Measurements from ENCODE around the gene RALGDS. TPM values are rescaled to one million over a fixed set of nuclear protein-coding genes. Genes with fewer than 3 reads are reported as not detected.
"Not testable (repeated sequence)": the region's sequence is repeated elsewhere in the genome, so short reads cannot be mapped to it uniquely, and the experiment has no call there.

The RALGDS gene
- total RNA-seq, 5 donors from 2014 or later (not counting 1 experiment from before 2014, with no cell fraction given), result 81.0 to 161 (median 137) TPM

DNA sequence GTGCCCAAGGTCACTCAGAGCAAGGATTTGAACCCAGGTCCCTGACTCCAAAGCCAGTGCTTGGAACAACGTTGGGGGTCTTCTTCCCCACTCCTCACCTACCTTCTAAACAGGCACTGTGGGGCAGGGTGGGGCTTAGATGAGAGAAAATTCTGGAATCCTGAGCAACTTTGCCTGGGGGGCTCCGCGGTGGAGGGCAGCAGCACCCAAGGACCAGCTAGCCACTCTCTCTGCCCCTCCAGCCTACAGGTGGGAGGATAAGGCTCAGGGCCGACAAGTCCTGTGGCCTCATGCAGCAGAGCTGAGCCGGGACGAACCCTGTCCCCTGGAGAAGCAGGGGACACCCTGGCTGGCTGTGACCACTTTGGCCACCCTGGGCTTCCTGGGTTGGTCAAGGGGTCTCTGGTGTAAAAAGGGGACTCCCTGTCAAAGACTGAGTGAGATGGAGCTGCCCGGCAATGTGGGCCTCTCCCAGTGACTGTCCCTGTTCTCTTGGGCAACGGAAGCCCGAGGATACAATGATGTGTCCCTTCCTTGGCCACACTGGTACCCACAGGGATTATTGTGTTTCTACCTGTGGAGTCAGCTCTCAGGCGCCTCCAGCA lies 32.8 kb downstream of the RALGDS start:
- no peaks in the 10 kb centered on the region for H3K9me3 Mint-ChIP-seq
- no peak overlapping the region for H3K4me3 Mint-ChIP-seq
- Histone ChIP-seq H3K4me1 (ENCODE audit: control insufficient read depth in 1 of 2, extremely low read depth in 1 of 2, insufficient read depth in 2 of 2, low read length in 2 of 2) (no peaks in the 10 kb centered on the region), H3K4me3 (ENCODE audit: control insufficient read depth in 1 of 2, extremely low read depth in 1 of 2, low read length in 1 of 2) (no peak overlapping the region), H3K27ac (ENCODE audit: low read length) (no peak overlapping the region), H3K9me3 (no peaks in the 10 kb centered on the region), H3K27me3 (replicated peaks in 1 of 2; ENCODE audit: control insufficient read depth in 2 of 2, extremely low read depth in 1 of 2, insufficient read depth in 2 of 2, low read length in 1 of 2) (no peaks in the 10 kb centered on the region), H3K36me3 (ENCODE audit: control insufficient read depth in 2 of 2, extremely low read depth in 1 of 2, insufficient read depth in 1 of 2, low read length in 1 of 2) (no peaks in the 10 kb centered on the region)
- ChIA-PET POLR2A (no interaction called here), CTCF (no interaction called here)
- H3K27me3 Mint-ChIP-seq, result no peaks in the 10 kb centered on the region
- no peak overlapping the region for H3K27ac Mint-ChIP-seq
- 90% methylated on average over 5 of the region's 10 CpGs for WGBS (ENCODE audit: insufficient coverage)
- DNase-seq, result no peak
- ATAC-seq (replicated peaks in 1 of 4), result no peak
- no peaks in the 10 kb centered on the region for H3K36me3 Mint-ChIP-seq
- no peaks in the 10 kb centered on the region for H3K4me1 Mint-ChIP-seq

DNA sequence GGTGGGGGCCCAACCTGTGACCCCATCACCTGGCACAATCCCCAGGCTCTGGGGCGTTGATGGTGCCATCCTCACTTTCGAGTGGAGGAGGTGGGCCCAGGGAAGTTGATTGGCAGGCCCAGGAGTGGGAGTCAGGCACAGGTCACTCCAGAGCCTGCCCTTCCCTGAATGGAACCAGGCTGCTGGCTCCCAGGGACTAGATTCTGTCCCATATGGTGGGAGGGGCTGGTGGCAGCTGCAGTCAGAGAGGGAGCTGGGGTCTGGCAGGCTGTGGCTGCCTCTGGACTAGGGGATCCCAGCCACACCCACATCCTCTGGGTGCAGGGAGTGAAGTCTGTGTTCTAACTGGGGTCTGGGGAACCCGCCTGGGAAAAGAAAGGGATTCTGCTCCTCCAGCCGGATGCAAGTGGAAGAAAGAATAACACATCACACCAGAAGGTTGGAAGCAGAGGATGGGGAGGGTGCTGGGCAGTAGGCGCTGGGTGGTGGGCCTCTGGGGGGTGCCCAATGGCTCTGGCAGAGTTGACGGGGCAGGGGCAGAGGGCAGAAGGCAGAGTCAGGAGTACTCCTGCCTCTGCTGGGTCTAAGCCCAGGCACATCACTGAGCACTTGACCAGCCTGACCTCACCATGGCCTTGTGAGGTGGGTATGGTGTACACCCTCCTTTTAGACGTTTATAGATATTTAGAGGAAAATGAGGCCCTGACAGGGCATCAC lies 33.5 kb downstream of the RALGDS start:
- WGBS (ENCODE audit: insufficient coverage), result 54% methylated on average over 2 of the region's 7 CpGs
- Histone ChIP-seq H3K4me3 (ENCODE audit: control insufficient read depth in 1 of 2, extremely low read depth in 1 of 2, low read length in 1 of 2) (no peak overlapping the region), H3K4me1 (ENCODE audit: control insufficient read depth in 1 of 2, extremely low read depth in 1 of 2, insufficient read depth in 2 of 2, low read length in 2 of 2) (no peaks in the 10 kb centered on the region), H3K27ac (ENCODE audit: low read length) (no peak overlapping the region), H3K9me3 (no peaks in the 10 kb centered on the region), H3K36me3 (ENCODE audit: control insufficient read depth in 2 of 2, extremely low read depth in 1 of 2, insufficient read depth in 1 of 2, low read length in 1 of 2) (no peaks in the 10 kb centered on the region), H3K27me3 (replicated peaks in 1 of 2; ENCODE audit: control insufficient read depth in 2 of 2, extremely low read depth in 1 of 2, insufficient read depth in 2 of 2, low read length in 1 of 2) (no peaks in the 10 kb centered on the region)
- Mint-ChIP-seq H3K9me3 (no peaks in the 10 kb centered on the region), H3K27me3 (no peaks in the 10 kb centered on the region), H3K4me3 (no peak overlapping the region), H3K4me1 (no peaks in the 10 kb centered on the region), H3K36me3 (no peaks in the 10 kb centered on the region), H3K27ac (no peak overlapping the region)
- ATAC-seq (replicated peaks in 1 of 4), result no peak
- ChIA-PET CTCF (no interaction called here), POLR2A (no interaction called here)
- no peak for DNase-seq

DNA sequence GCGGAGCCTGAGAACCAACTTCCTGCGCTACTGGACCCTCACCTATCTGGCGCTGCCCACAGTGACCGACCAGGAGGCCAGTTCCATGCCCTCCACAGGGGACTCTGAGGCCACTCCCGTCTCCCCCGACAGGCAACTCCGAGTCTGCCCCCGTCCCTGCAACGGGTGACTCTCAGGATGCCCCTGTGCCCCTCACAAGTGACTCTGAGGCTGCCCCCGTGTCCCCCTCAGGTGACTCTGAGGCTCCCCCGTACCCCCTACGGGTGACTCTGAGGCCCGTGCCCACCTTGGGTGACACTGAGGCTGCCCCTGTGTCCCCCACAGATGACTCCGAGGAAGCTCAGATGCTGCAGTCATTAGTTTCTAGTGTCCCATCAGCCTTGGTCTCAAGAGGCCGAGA lies 34.1 kb downstream of the RALGDS start:
- no peaks in the 10 kb centered on the region for H3K9me3 ChIP-seq
- H3K4me3 ChIP-seq (ENCODE audit: control insufficient read depth in 1 of 2, extremely low read depth in 1 of 2, low read length in 1 of 2), result no peak overlapping the region
- ATAC-seq (replicated peaks in 1 of 4), result no peak
- ChIA-PET POLR2A (no interaction called here), CTCF (no interaction called here)
- no peak overlapping the region for H3K4me3 Mint-ChIP-seq
- H3K36me3 ChIP-seq (ENCODE audit: control insufficient read depth in 2 of 2, extremely low read depth in 1 of 2, insufficient read depth in 1 of 2, low read length in 1 of 2), result no peaks in the 10 kb centered on the region
- H3K27me3 Mint-ChIP-seq, result no peaks in the 10 kb centered on the region
- no peak overlapping the region for H3K27ac ChIP-seq (ENCODE audit: low read length)
- peaks cover 0 to 2% of the 10 kb centered on the region in 2 experiments for H3K27me3 ChIP-seq (replicated peaks in 1 of 2; ENCODE audit: control insufficient read depth in 2 of 2, extremely low read depth in 1 of 2, insufficient read depth in 2 of 2, low read length in 1 of 2)
- no peaks in the 10 kb centered on the region for H3K4me1 ChIP-seq (ENCODE audit: control insufficient read depth in 1 of 2, extremely low read depth in 1 of 2, insufficient read depth in 2 of 2, low read length in 2 of 2)
- no peak for DNase-seq
- no peak overlapping the region for H3K27ac Mint-ChIP-seq
- WGBS (ENCODE audit: insufficient coverage), result 85% methylated on average over 14 of the region's 15 CpGs
- no peaks in the 10 kb centered on the region for H3K9me3 Mint-ChIP-seq
- no peaks in the 10 kb centered on the region for H3K4me1 Mint-ChIP-seq
- H3K36me3 Mint-ChIP-seq, result no peaks in the 10 kb centered on the region

DNA sequence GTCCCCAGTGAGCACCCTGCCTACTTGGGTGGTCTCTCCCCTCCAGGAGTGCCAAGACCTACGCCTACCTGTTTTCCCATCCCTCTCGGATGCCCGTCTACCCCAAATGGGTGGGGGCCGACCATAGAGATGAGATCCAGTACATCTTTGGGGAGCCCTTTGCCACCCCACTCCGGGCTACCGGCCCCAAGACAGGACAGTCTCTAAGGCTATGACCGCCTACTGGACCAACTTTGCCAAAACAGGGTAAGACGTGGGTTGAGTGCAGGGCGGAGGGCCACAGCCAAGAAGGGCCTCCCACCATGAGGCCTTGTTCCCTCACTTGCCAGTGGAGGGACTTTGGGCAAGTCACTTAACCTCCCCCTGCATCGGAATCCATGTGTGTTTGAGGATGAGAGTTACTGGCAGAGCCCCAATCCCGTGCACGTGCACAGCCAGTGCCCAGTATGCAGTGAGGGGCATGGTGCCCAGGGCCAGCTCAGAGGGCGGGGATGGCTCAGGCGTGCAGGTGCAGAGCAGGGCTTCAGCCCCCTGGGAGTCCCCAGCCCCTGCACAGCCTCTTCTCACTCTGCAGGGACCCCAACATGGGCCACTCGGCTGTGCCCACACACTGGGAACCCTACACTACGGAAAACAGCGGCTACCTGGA lies 34.7 kb downstream of the RALGDS start:
- H3K4me3 ChIP-seq (ENCODE audit: control insufficient read depth in 1 of 2, extremely low read depth in 1 of 2, low read length in 1 of 2); H3K36me3 Mint-ChIP-seq; H3K4me1 ChIP-seq (ENCODE audit: control insufficient read depth in 1 of 2, extremely low read depth in 1 of 2, insufficient read depth in 2 of 2, low read length in 2 of 2); H3K9me3 Mint-ChIP-seq; H3K4me3 Mint-ChIP-seq; H3K36me3 ChIP-seq (ENCODE audit: control insufficient read depth in 2 of 2, extremely low read depth in 1 of 2, insufficient read depth in 1 of 2, low read length in 1 of 2); H3K27ac Mint-ChIP-seq; H3K27me3 ChIP-seq (replicated peaks in 1 of 2; ENCODE audit: control insufficient read depth in 2 of 2, extremely low read depth in 1 of 2, insufficient read depth in 2 of 2, low read length in 1 of 2); ATAC-seq (replicated peaks in 1 of 4); DNase-seq; H3K4me1 Mint-ChIP-seq; POLR2A ChIA-PET; H3K9me3 ChIP-seq; H3K27ac ChIP-seq (ENCODE audit: low read length); CTCF ChIA-PET; H3K27me3 Mint-ChIP-seq: not testable (repeated sequence)
- WGBS (ENCODE audit: insufficient coverage), result 93% methylated on average over 4 of the region's 17 CpGs

DNA sequence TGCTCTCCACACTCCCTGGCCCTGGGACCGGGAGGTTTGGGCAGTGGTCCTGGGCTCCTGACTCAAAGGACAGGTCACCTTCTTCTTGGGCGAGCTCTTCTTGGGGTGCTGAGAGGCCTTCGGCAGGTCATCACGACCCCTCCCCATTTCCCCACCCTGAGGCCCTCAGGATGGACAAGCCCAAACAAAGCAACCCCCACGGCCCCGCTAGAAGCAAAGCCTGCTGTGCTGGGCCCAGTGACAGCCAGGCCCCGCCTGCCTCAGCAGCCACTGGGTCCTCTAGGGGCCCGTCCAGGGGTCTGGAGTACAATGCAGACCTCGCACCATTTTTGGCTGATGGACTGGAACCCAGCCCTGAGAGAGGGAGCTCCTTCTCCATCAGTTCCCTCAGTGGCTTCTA lies 37.4 kb downstream of the RALGDS start:
- H3K27me3 ChIP-seq (replicated peaks in 1 of 2; ENCODE audit: control insufficient read depth in 2 of 2, extremely low read depth in 1 of 2, insufficient read depth in 2 of 2, low read length in 1 of 2); H3K36me3 Mint-ChIP-seq; H3K4me1 ChIP-seq (ENCODE audit: control insufficient read depth in 1 of 2, extremely low read depth in 1 of 2, insufficient read depth in 2 of 2, low read length in 2 of 2); H3K4me3 Mint-ChIP-seq; H3K27ac Mint-ChIP-seq; H3K27me3 Mint-ChIP-seq; H3K4me1 Mint-ChIP-seq; H3K27ac ChIP-seq (ENCODE audit: low read length); H3K9me3 ChIP-seq; DNase-seq; H3K36me3 ChIP-seq (ENCODE audit: control insufficient read depth in 2 of 2, extremely low read depth in 1 of 2, insufficient read depth in 1 of 2, low read length in 1 of 2); H3K4me3 ChIP-seq (ENCODE audit: control insufficient read depth in 1 of 2, extremely low read depth in 1 of 2, low read length in 1 of 2); POLR2A ChIA-PET; ATAC-seq (replicated peaks in 1 of 4); H3K9me3 Mint-ChIP-seq; CTCF ChIA-PET: not testable (repeated sequence)
- WGBS (ENCODE audit: insufficient coverage), result no CpG with 5 or more reads among the region's 9 CpGs

DNA sequence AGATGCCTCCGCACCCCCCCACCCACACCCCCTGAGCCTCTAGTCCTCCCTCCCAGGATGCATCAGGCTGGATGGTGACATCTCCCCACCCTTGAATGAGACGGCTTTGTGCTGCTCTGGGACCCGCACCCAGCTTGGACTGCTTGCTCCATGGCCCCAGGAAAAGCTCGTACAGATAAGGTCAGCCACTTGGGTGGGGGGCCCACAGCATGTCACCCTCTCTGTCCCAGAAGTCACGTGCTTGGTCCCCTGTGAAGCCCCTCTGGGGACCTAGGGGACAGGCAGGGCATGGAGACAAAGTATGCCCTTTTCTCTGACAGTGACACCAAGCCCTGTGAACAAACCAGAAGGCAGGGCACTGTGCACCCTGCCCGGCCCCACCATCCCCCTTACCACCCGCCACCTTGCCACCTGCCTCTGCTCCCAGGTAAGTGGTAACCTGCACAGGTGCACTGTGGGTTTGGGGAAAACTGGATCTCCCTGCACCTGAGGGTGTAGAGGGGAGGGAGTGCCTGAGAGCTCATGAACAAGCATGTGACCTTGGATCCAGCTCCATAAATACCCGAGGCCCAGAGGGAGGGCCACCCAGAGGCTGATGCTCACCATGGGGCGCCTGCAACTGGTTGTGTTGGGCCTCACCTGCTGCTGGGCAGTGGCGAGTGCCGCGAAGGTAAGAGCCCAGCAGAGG lies 38.9 kb downstream of the RALGDS start:
- H3K4me3 ChIP-seq (ENCODE audit: control insufficient read depth in 1 of 2, extremely low read depth in 1 of 2, low read length in 1 of 2); H3K27me3 Mint-ChIP-seq; CTCF ChIA-PET; H3K4me1 ChIP-seq (ENCODE audit: control insufficient read depth in 1 of 2, extremely low read depth in 1 of 2, insufficient read depth in 2 of 2, low read length in 2 of 2); ATAC-seq (replicated peaks in 1 of 4); H3K4me1 Mint-ChIP-seq; H3K9me3 Mint-ChIP-seq; H3K4me3 Mint-ChIP-seq; H3K27ac ChIP-seq (ENCODE audit: low read length); H3K9me3 ChIP-seq; DNase-seq; H3K27me3 ChIP-seq (replicated peaks in 1 of 2; ENCODE audit: control insufficient read depth in 2 of 2, extremely low read depth in 1 of 2, insufficient read depth in 2 of 2, low read length in 1 of 2); H3K27ac Mint-ChIP-seq; POLR2A ChIA-PET; H3K36me3 ChIP-seq (ENCODE audit: control insufficient read depth in 2 of 2, extremely low read depth in 1 of 2, insufficient read depth in 1 of 2, low read length in 1 of 2); H3K36me3 Mint-ChIP-seq: not testable (repeated sequence)
- 81% methylated on average over 5 of the region's 12 CpGs for WGBS (ENCODE audit: insufficient coverage)
